GM12892 (cell line): Measurements from ENCODE around the gene PAPSS2.

Experiments
- POLR2A ChIP-seq: IDR thresholded peaks from 2 replicates; pipeline ENCODE4 v1.6.1; 2011; ENCODE audit warnings: low read depth, low read length, control low read depth
- POLR2AphosphoS5 ChIP-seq: IDR thresholded peaks from 2 replicates; pipeline ENCODE4 v1.6.1; 2011; ENCODE audit warnings: low read depth, low read length, control low read depth
- TAF1 ChIP-seq: IDR thresholded peaks from 2 replicates; pipeline ENCODE4 v1.6.1; 2011; ENCODE audit warnings: low read depth, mild to moderate bottlenecking, control low read depth, low read length, borderline replicate concordance

DNA sequence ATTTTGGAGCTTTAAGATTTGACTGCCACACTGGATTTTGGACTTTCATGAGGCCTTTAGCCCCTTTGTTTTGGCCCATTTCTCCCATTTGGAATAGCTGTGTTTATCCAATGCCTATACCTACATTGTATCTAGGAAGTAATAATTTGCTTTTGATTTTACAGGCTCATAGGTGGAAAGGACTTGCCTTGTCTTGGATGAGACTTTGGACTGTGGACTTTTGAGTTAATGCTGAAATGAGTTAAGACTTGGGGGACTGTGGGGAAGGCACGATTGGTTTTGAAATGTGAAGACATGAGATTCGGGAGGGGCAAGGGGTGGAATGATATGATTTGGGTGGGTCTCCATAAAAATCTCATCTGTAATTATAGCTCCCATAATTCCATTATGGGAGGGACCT, 47.6 kb upstream of the PAPSS2 start:
- TF ChIP-seq POLR2A (no peak), TAF1 (no peak), POLR2AphosphoS5 (no peak)
